ENCODE measurements around the gene HMGB1.
A peak's percentile ranks its signal among the peaks of the same experiment; 100 is the strongest.

Gene HMGB1

DNA sequence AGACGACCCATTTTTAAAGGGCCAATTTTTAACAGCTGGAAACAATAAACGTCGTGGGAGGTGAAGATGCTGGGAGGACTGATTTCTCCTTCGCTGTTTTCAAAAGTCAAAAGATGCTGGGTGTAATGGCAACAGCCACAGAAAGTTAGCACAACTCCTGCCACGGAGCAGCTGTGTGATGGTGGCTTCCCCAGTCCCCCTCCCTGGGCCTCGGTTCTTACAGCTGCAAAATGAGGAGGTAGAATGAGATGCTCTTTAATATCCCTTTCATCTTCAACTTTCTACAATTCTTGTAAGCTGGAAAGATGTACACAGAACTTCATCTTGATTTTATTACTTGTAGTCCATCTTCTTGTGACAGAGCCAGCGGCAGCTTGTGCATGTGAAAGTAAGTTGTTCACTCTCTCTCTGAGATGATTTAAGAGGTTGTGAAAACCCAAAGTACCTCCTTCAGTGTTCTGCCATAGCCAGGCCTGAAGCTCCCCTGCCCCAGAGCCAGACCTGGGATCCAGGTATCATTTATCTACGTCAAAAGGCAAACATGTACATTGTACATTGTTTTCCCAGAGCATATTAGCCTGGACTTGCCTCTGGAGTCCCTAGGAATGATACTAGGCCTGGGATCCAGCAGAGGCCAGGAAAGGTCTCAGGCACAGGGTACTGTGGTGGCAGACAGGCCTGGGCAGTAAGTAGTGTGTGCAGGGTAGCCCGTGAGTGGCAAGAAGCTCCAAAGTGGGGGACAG lies 46.8 kb downstream of the HMGB1 start:
- H3K36me3 ChIP-seq (ENCODE audit: control insufficient read depth in 2 of 2, insufficient read depth in 2 of 2, low read length in 2 of 2) = no peaks in the 10 kb centered on the region
- peaks cover 6 to 16% of the 10 kb centered on the region in 2 donors for H3K4me1 ChIP-seq (ENCODE audit: control insufficient read depth in 2 of 2, insufficient read depth in 2 of 2, low read length in 2 of 2)
- no peaks in the 10 kb centered on the region for H3K27me3 ChIP-seq (ENCODE audit: control insufficient read depth in 2 of 2, insufficient read depth in 2 of 2, low read length in 2 of 2)
- H3K9ac ChIP-seq (ENCODE audit: low read depth in 1 of 2, low read length in 2 of 2) = no peak overlapping the region
- no peak overlapping the region for H3K4me3 ChIP-seq (ENCODE audit: low read length in 2 of 2)
- H3K9me3 ChIP-seq (ENCODE audit: control insufficient read depth in 2 of 2, low read length in 2 of 2) = no peaks in the 10 kb centered on the region
- no peak overlapping the region for H3K27ac ChIP-seq (ENCODE audit: low read depth in 2 of 2, low read length in 2 of 2)

GRCh38 chr13:30418075-30418716 lies 47.5 kb downstream of the HMGB1 start:
- H3K27ac ChIP-seq (ENCODE audit: low read depth in 2 of 2, low read length in 2 of 2) = no peak overlapping the region

GRCh38 chr13:30416471-30416870 lies 49.3 kb downstream of the HMGB1 start:
- Histone ChIP-seq H3K4me3 (ENCODE audit: low read length in 2 of 2) (no peak overlapping the region), H3K27ac (ENCODE audit: low read depth in 2 of 2, low read length in 2 of 2) (no peak overlapping the region), H3K36me3 (ENCODE audit: control insufficient read depth in 2 of 2, insufficient read depth in 2 of 2, low read length in 2 of 2) (no peaks in the 10 kb centered on the region), H3K4me1 (ENCODE audit: control insufficient read depth in 2 of 2, insufficient read depth in 2 of 2, low read length in 2 of 2) (peaks cover 6 to 10% of the 10 kb centered on the region in 2 donors), H3K27me3 (ENCODE audit: control insufficient read depth in 2 of 2, insufficient read depth in 2 of 2, low read length in 2 of 2) (no peaks in the 10 kb centered on the region), H3K9me3 (ENCODE audit: control insufficient read depth in 2 of 2, low read length in 2 of 2) (no peaks in the 10 kb centered on the region), H3K9ac (ENCODE audit: low read depth in 1 of 2, low read length in 2 of 2) (no peak overlapping the region)

More at GRCh38 chr13:30418075-30418716, 47.5 kb downstream of the HMGB1 start:
- H3K9ac ChIP-seq (ENCODE audit: low read depth in 1 of 2, low read length in 2 of 2) = no peak overlapping the region
- no peak overlapping the region for H3K4me3 ChIP-seq (ENCODE audit: low read length in 2 of 2)
- no peaks in the 10 kb centered on the region for H3K27me3 ChIP-seq (ENCODE audit: control insufficient read depth in 2 of 2, insufficient read depth in 2 of 2, low read length in 2 of 2)
- no peaks in the 10 kb centered on the region for H3K36me3 ChIP-seq (ENCODE audit: control insufficient read depth in 2 of 2, insufficient read depth in 2 of 2, low read length in 2 of 2)
- H3K9me3 ChIP-seq (ENCODE audit: control insufficient read depth in 2 of 2, low read length in 2 of 2) = no peaks in the 10 kb centered on the region
- peaks cover 6 to 16% of the 10 kb centered on the region in 2 donors for H3K4me1 ChIP-seq (ENCODE audit: control insufficient read depth in 2 of 2, insufficient read depth in 2 of 2, low read length in 2 of 2)

- no peaks in the 10 kb centered on the region for H3K27me3 ChIP-seq (ENCODE audit: control insufficient read depth in 2 of 2, insufficient read depth in 2 of 2, low read length in 2 of 2)
- H3K9me3 ChIP-seq (ENCODE audit: control insufficient read depth in 2 of 2, low read length in 2 of 2) = no peaks in the 10 kb centered on the region
- H3K4me1 ChIP-seq (ENCODE audit: control insufficient read depth in 2 of 2, insufficient read depth in 2 of 2, low read length in 2 of 2) = peaks cover 0 to 2% of the 10 kb centered on the region in 2 donors
- no peak overlapping the region for H3K4me3 ChIP-seq (ENCODE audit: low read length in 2 of 2)
- H3K9ac ChIP-seq (ENCODE audit: low read depth in 1 of 2, low read length in 2 of 2) = no peak overlapping the region
- no peaks in the 10 kb centered on the region for H3K36me3 ChIP-seq (ENCODE audit: control insufficient read depth in 2 of 2, insufficient read depth in 2 of 2, low read length in 2 of 2)
- no peak overlapping the region for H3K27ac ChIP-seq (ENCODE audit: low read depth in 2 of 2, low read length in 2 of 2)
Measured at GRCh38 chr13:30415430-30416030, 50.2 kb downstream of the HMGB1 start.

- H3K4me1 ChIP-seq (ENCODE audit: control insufficient read depth in 2 of 2, insufficient read depth in 2 of 2, low read length in 2 of 2) = peaks cover 0 to 1% of the 10 kb centered on the region in 2 donors
- H3K4me3 ChIP-seq (ENCODE audit: low read length in 2 of 2) = no peak overlapping the region
- no peak overlapping the region for H3K9ac ChIP-seq (ENCODE audit: low read depth in 1 of 2, low read length in 2 of 2)
- H3K27ac ChIP-seq (ENCODE audit: low read depth in 2 of 2, low read length in 2 of 2) = no peak overlapping the region
- no peaks in the 10 kb centered on the region for H3K36me3 ChIP-seq (ENCODE audit: control insufficient read depth in 2 of 2, insufficient read depth in 2 of 2, low read length in 2 of 2)
- H3K9me3 ChIP-seq (ENCODE audit: control insufficient read depth in 2 of 2, low read length in 2 of 2) = no peaks in the 10 kb centered on the region
- H3K27me3 ChIP-seq (ENCODE audit: control insufficient read depth in 2 of 2, insufficient read depth in 2 of 2, low read length in 2 of 2) = no peaks in the 10 kb centered on the region
Measured at GRCh38 chr13:30413842-30414241, 51.9 kb downstream of the HMGB1 start.

GRCh38 chr13:30412346-30412745 lies 53.4 kb downstream of the HMGB1 start:
- no peak overlapping the region for H3K9ac ChIP-seq (ENCODE audit: low read depth in 1 of 2, low read length in 2 of 2)
- no peaks in the 10 kb centered on the region for H3K9me3 ChIP-seq (ENCODE audit: control insufficient read depth in 2 of 2, low read length in 2 of 2)
- peaks cover 0 to 8% of the 10 kb centered on the region in 2 donors for H3K4me1 ChIP-seq (ENCODE audit: control insufficient read depth in 2 of 2, insufficient read depth in 2 of 2, low read length in 2 of 2)
- no peak overlapping the region for H3K4me3 ChIP-seq (ENCODE audit: low read length in 2 of 2)
- H3K27me3 ChIP-seq (ENCODE audit: control insufficient read depth in 2 of 2, insufficient read depth in 2 of 2, low read length in 2 of 2) = no peaks in the 10 kb centered on the region
- H3K36me3 ChIP-seq (ENCODE audit: control insufficient read depth in 2 of 2, insufficient read depth in 2 of 2, low read length in 2 of 2) = no peaks in the 10 kb centered on the region
- H3K27ac ChIP-seq (ENCODE audit: low read depth in 2 of 2, low read length in 2 of 2) = no peak overlapping the region

GRCh38 chr13:30410705-30411125 lies 55.0 kb downstream of the HMGB1 start:
- no peak overlapping the region for H3K4me3 ChIP-seq (ENCODE audit: low read length in 2 of 2)
- no peaks in the 10 kb centered on the region for H3K36me3 ChIP-seq (ENCODE audit: control insufficient read depth in 2 of 2, insufficient read depth in 2 of 2, low read length in 2 of 2)
- H3K9me3 ChIP-seq (ENCODE audit: control insufficient read depth in 2 of 2, low read length in 2 of 2) = no peaks in the 10 kb centered on the region
- H3K4me1 ChIP-seq (ENCODE audit: control insufficient read depth in 2 of 2, insufficient read depth in 2 of 2, low read length in 2 of 2) = peaks cover 0 to 8% of the 10 kb centered on the region in 2 donors
- no peak overlapping the region for H3K27ac ChIP-seq (ENCODE audit: low read depth in 2 of 2, low read length in 2 of 2)
- no peaks in the 10 kb centered on the region for H3K27me3 ChIP-seq (ENCODE audit: control insufficient read depth in 2 of 2, insufficient read depth in 2 of 2, low read length in 2 of 2)
- H3K9ac ChIP-seq (ENCODE audit: low read depth in 1 of 2, low read length in 2 of 2) = no peak overlapping the region

GRCh38 chr13:30409886-30410704 lies 55.6 kb downstream of the HMGB1 start:
- Histone ChIP-seq H3K4me1 (ENCODE audit: control insufficient read depth in 2 of 2, insufficient read depth in 2 of 2, low read length in 2 of 2) (peaks cover 0 to 8% of the 10 kb centered on the region in 2 donors), H3K9ac (ENCODE audit: low read depth in 1 of 2, low read length in 2 of 2) (no peak overlapping the region), H3K27me3 (ENCODE audit: control insufficient read depth in 2 of 2, insufficient read depth in 2 of 2, low read length in 2 of 2) (no peaks in the 10 kb centered on the region), H3K27ac (ENCODE audit: low read depth in 2 of 2, low read length in 2 of 2) (no peak overlapping the region), H3K36me3 (ENCODE audit: control insufficient read depth in 2 of 2, insufficient read depth in 2 of 2, low read length in 2 of 2) (no peaks in the 10 kb centered on the region), H3K4me3 (ENCODE audit: low read length in 2 of 2) (no peak overlapping the region), H3K9me3 (ENCODE audit: control insufficient read depth in 2 of 2, low read length in 2 of 2) (no peaks in the 10 kb centered on the region)

- peak overlapping the region; percentile 52 to 67 for H3K4me3 ChIP-seq (ENCODE audit: low read length in 2 of 2)
- H3K27ac ChIP-seq (ENCODE audit: low read depth in 2 of 2, low read length in 2 of 2) = peak overlapping the region; percentile 66
- H3K9ac ChIP-seq (ENCODE audit: low read depth in 1 of 2, low read length in 2 of 2) = peak overlapping the region; percentile 34 to 68
- no peaks in the 10 kb centered on the region for H3K36me3 ChIP-seq (ENCODE audit: control insufficient read depth in 2 of 2, insufficient read depth in 2 of 2, low read length in 2 of 2)
- H3K4me1 ChIP-seq (ENCODE audit: control insufficient read depth in 2 of 2, insufficient read depth in 2 of 2, low read length in 2 of 2) = peaks cover 0 to 8% of the 10 kb centered on the region in 2 donors
- H3K27me3 ChIP-seq (ENCODE audit: control insufficient read depth in 2 of 2, insufficient read depth in 2 of 2, low read length in 2 of 2) = no peaks in the 10 kb centered on the region
- no peaks in the 10 kb centered on the region for H3K9me3 ChIP-seq (ENCODE audit: control insufficient read depth in 2 of 2, low read length in 2 of 2)
Measured at GRCh38 chr13:30408319-30409101, 57.2 kb downstream of the HMGB1 start.

Data from mucosa of rectum (tissue), 2 donors.